ENCODE results near the gene SAMD4A.

SAMD4A gene

DNA sequence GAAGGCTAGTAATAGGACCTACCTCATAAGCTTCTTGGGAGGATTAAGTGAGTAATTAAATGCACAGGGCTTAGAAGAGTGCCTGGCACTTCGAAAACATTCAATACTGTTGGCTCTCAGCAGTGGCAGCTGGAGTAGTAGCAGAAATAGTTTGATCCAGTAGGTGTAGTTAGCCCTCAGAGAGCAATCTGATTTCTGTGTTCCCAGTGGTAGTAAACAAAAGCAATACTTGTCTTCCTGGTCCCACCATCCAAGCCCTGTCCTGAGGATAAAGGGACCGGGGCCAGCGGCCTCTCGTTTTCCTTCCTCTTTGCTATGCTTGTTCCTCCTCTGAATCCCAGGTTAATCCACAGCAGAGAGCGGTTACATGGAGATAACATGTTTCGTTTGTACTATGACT is 131.6 kb downstream of the SAMD4A start:
- DNase-seq (ENCODE audit: low read depth), result no peak
- H3K4me3 ChIP-seq (ENCODE audit: control insufficient read depth, low read depth, low read length), result no peak overlapping the region
- no peak for TF ChIP-seq CTCF (conservative IDR thresholded peaks at IDR 0.05; ENCODE audit: control insufficient read depth, insufficient read depth, low read depth, low read length)

DNA sequence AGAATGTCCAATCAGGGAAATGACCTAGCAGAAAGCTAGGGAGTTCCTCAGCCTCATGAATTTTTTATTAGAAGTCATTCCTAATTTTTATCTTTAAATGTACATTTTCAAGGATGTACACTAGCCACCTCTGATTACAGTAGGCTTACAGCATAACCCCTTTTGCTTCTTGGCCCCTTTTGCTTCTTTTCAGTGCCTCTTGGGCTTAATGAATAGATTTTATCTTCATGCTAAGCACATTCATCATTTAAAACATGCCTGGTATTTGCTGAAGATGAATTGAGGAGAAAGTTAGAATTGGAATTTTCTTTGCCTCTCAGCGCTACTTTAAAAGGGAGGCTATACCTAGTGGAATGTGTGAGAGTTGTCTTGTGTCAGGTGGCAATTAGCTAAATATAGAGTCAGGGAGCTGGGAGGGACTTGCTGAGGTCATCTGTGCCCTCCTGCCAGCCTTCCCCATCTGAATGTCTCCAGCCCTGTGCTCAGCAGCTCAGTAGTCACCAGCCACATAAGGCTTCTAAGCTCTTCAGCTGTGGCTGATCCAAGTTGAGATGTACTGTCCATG is 132.1 kb downstream of the SAMD4A start:
- no peak for TF ChIP-seq CTCF (conservative IDR thresholded peaks at IDR 0.05; ENCODE audit: control insufficient read depth, insufficient read depth, low read depth, low read length)
- H3K4me3 ChIP-seq (ENCODE audit: control insufficient read depth, low read depth, low read length), result no peak overlapping the region
- no peak for DNase-seq (ENCODE audit: low read depth)

DNA sequence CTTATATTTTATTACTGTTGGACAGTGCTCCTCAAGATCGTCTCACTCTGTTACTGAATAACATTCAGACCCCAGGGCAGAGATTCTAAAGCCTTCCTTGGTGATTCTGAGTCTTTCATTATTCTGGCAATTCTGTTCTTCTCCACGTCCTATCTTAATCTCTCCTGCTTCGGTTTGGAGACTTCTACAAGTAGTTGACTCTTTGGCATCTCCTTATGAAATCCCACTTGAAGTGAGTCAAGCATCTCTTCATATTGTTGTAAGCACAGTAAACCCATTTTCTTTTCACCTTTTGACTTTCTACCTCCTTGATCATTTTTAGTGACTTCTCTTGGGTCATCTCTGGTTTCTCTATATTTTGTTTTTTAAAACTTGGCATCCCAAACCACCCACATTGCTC is 132.8 kb downstream of the SAMD4A start:
- no peak for DNase-seq (ENCODE audit: low read depth)
- no peak for TF ChIP-seq CTCF (conservative IDR thresholded peaks at IDR 0.05; ENCODE audit: control insufficient read depth, insufficient read depth, low read depth, low read length)

GRCh38 chr14:54700717-54701116 is 133.8 kb downstream of the SAMD4A start:
- DNase-seq (ENCODE audit: low read depth), result no peak
- no peak overlapping the region for H3K4me3 ChIP-seq (ENCODE audit: control insufficient read depth, low read depth, low read length)
- TF ChIP-seq CTCF (conservative IDR thresholded peaks at IDR 0.05; ENCODE audit: control insufficient read depth, insufficient read depth, low read depth, low read length), result no peak

More for the DNA sequence above, 132.8 kb downstream of the SAMD4A start:
- no peak overlapping the region for H3K4me3 ChIP-seq (ENCODE audit: control insufficient read depth, low read depth, low read length)

DNA sequence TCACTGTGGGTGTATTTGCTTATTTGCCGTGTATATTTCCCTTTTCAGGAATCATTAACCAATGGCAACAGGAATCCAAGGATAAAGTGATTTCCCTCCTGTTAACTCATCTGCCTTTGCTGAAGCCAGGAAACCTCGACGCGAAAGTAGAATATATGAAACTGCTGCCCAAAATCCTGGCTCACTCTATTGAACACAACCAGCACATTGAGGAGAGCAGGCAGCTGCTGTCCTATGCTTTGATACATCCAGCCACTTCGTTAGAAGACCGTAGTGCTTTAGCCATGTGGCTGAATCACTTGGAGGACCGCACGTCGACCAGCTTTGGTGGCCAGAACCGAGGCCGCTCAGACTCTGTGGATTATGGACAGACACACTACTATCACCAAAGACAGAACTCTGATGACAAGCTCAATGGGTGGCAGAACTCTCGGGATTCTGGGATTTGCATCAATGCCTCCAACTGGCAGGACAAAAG is 135.1 kb downstream of the SAMD4A start:
- no peak for DNase-seq (ENCODE audit: low read depth)
- no peak for TF ChIP-seq CTCF (conservative IDR thresholded peaks at IDR 0.05; ENCODE audit: control insufficient read depth, insufficient read depth, low read depth, low read length)
- no peak overlapping the region for H3K4me3 ChIP-seq (ENCODE audit: control insufficient read depth, low read depth, low read length)

DNA sequence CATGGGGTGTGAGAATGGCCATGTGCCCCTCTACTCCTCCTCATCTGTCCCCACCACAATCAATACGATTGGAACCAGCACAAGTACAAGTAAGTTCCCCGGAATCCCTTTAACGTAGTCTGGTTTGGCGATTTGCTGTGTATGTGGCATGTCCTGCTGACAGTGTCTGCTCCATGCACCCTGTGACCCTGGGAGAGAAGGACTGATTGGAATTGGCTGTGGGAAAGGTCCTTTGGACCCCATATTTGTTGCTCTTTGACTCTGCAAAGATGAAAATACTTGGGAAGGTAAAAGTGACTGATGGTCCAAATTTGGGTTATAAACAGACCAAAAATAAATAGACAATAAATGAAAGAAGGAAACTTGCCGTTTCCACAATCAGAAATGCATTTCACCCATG is 135.6 kb downstream of the SAMD4A start:
- no peak for DNase-seq (ENCODE audit: low read depth)
- H3K4me3 ChIP-seq (ENCODE audit: control insufficient read depth, low read depth, low read length), result no peak overlapping the region
- TF ChIP-seq CTCF (conservative IDR thresholded peaks at IDR 0.05; ENCODE audit: control insufficient read depth, insufficient read depth, low read depth, low read length), result no peak

DNA sequence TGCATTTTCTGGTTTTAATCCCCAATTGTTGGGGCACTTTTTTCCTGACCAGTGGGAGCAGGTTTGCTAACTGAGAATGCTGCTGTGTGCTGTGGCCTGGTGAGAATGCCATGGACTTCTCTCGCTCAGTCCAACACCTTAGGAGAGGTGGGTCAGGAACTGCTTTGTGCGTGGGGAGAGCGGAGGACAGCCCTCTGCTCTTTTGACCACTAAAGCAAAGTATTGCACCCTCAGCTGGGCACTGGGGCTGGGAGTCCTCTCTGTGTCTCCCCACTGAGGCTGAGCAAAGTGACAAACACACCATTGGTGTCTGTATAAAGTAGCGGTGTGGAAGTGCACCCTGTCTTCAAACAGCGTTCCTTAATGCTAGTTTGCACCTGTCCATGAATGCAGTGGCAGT is 136.2 kb downstream of the SAMD4A start:
- no peak overlapping the region for H3K4me3 ChIP-seq (ENCODE audit: control insufficient read depth, low read depth, low read length)
- no peak for DNase-seq (ENCODE audit: low read depth)
- no peak for TF ChIP-seq CTCF (conservative IDR thresholded peaks at IDR 0.05; ENCODE audit: control insufficient read depth, insufficient read depth, low read depth, low read length)
